ENCODE data around the gene GNB1L. TPM values are rescaled to one million over a fixed set of nuclear protein-coding genes. Genes with fewer than 3 reads are reported as not detected.

GNB1L gene
- total RNA-seq, 1 experiment from 2014 or later = 17.9 TPM

DNA sequence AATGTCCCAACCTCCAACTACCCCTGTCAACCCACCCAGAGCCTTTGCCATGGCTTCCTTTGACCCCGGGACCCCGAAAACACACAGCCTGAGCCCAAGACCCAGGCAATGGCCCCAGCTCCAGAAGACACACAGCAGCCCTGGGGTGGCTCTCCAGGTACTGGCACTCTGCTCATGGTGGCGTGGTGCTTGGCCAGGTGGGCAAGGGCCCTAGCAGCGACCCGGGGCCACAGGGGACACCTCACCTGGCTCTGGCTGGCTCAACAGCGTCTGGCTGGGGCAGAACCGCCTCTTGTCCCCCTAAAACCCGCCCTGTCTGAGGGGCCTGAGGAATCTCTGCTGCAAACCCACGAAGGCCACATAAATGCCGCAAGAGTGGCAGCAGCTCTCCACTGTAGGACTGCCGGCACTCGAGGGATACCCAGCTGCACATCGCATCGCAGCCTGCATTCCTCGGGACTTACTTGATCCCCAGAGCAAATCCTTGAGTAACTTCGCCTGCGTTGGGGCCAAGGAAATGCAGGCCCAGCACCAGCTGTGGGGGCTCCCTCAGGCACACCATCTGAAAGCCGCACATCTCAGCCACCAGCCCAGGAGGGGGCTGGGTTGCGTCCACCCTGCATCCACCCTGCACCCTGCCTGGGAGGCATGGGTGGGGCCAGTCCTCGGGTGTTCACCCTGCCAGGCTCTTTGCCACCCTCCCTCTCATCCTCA, 23.1 kb upstream of the GNB1L start:
- DNase-seq (ENCODE audit: low spot score) = no peak
- CTCF ChIA-PET = no interaction called here
- Histone ChIP-seq H3K4me1 (ENCODE audit: insufficient read depth, low read length, poor library complexity, severe bottlenecking) (peaks cover 39% of the 10 kb centered on the region), H3K36me3 (ENCODE audit: insufficient read depth, low read length, poor library complexity, severe bottlenecking) (peaks cover 3% of the 10 kb centered on the region), H3K27me3 (replicated peaks; ENCODE audit: insufficient read depth, low read depth, low read length, poor library complexity) (no peaks in the 10 kb centered on the region), H3K9me3 (ENCODE audit: low read depth, low read length, poor library complexity, severe bottlenecking) (no peaks in the 10 kb centered on the region), H3K27ac (ENCODE audit: low read depth, low read length, poor library complexity, severe bottlenecking) (no peak overlapping the region), H3K4me3 (ENCODE audit: low read depth, low read length, poor library complexity, severe bottlenecking) (no peak overlapping the region)
- no TSS peak for BruUV-seq (replicated peaks)
- POLR2A ChIA-PET (ENCODE audit: low non-redundant PET) = no interaction called here
- intact Hi-C loops (cut with micrococcal nuclease; ENCODE audit: unreplicated experiment) = no loop called here
- TF ChIP-seq EZH2 (IDR thresholded peaks at IDR 0.05; ENCODE audit: borderline replicate concordance, low read depth, low read length, poor library complexity, severe bottlenecking) = no peak
- TF ChIP-seq, protein P1, sequence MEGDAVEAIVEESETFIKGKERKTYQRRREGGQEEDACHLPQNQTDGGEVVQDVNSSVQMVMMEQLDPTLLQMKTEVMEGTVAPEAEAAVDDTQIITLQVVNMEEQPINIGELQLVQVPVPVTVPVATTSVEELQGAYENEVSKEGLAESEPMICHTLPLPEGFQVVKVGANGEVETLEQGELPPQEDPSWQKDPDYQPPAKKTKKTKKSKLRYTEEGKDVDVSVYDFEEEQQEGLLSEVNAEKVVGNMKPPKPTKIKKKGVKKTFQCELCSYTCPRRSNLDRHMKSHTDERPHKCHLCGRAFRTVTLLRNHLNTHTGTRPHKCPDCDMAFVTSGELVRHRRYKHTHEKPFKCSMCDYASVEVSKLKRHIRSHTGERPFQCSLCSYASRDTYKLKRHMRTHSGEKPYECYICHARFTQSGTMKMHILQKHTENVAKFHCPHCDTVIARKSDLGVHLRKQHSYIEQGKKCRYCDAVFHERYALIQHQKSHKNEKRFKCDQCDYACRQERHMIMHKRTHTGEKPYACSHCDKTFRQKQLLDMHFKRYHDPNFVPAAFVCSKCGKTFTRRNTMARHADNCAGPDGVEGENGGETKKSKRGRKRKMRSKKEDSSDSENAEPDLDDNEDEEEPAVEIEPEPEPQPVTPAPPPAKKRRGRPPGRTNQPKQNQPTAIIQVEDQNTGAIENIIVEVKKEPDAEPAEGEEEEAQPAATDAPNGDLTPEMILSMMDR (conservative IDR thresholded peaks at IDR 0.05; ENCODE audit: low read depth, low read length) = no peak

DNA sequence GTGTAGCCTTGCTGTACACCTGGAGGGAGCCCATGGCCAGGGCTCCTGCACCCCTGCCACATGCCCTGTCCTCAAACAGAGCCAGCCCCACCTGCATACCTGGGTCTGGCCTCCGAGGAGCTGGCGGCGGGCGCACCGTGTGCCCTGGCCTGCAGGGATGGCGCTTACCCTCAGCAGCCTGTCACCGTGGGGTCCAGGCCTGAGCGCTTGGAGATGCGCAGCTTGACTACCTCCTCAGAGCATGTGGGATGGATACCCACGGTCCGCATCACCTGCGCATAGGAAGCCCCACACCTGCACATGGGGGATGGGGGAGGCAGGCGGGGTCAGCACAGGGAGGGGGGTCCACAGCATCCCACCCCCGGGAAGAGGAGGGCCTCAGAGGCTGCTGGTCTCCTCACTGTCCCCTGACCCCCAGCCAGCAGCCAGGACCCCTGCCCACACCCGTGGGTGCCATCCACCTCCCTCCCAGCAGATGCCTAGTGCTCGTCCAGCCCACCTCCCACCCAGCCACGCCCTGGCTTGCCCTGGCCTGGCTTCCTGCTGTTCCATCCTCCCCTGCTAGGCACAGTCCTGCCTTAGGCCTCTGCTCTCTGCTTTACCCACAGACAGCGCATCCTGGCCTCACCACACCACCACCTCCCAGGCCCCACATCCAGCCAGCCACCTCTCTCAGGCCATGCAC, 22.4 kb upstream of the GNB1L start:
- DNase-seq (ENCODE audit: low spot score) = no peak
- BruUV-seq (replicated peaks) = no TSS peak
- POLR2A ChIA-PET (ENCODE audit: low non-redundant PET) = no interaction called here
- Histone ChIP-seq H3K9me3 (ENCODE audit: low read depth, low read length, poor library complexity, severe bottlenecking) (no peaks in the 10 kb centered on the region), H3K27me3 (replicated peaks; ENCODE audit: insufficient read depth, low read depth, low read length, poor library complexity) (no peaks in the 10 kb centered on the region), H3K36me3 (ENCODE audit: insufficient read depth, low read length, poor library complexity, severe bottlenecking) (peaks cover 3% of the 10 kb centered on the region), H3K27ac (ENCODE audit: low read depth, low read length, poor library complexity, severe bottlenecking) (no peak overlapping the region), H3K4me3 (ENCODE audit: low read depth, low read length, poor library complexity, severe bottlenecking) (no peak overlapping the region), H3K4me1 (ENCODE audit: insufficient read depth, low read length, poor library complexity, severe bottlenecking) (peaks cover 34% of the 10 kb centered on the region)
- TF ChIP-seq, protein P1 (conservative IDR thresholded peaks at IDR 0.05; ENCODE audit: low read depth, low read length) = no peak
- no peak for TF ChIP-seq EZH2 (IDR thresholded peaks at IDR 0.05; ENCODE audit: borderline replicate concordance, low read depth, low read length, poor library complexity, severe bottlenecking)
- CTCF ChIA-PET = no interaction called here
- intact Hi-C loops (cut with micrococcal nuclease; ENCODE audit: unreplicated experiment) = no loop called here

DNA sequence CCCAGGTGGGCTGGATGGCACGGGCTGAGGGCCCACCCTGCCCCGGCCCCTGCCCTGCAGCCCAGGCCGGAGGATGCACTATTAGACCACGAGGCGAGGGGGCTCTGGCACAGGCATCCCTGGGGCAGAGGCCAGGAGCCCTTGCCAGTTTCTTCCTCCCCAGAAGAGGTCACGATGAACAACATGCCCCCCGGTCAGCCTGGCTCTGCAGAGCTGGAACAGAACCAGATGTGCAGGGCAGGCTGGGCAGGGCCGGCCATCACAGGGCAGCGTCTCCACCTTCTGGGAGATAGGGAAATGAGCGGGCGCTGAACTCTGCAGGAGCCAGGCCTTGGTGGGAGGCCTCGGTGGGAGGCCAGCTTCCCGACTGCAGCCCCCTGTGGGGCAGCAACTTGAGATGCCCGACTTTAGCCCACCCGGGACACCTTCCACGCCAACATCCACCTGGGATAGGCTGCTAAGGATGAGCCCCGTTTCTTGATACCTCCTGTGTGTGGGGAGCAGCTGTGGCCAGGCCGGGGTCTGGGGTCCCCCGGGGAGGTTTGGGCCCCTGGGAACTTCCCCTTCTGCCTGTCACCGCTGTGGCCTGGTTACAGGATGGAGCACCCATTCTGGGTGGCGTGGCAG, 21.8 kb upstream of the GNB1L start:
- H3K36me3 ChIP-seq (ENCODE audit: insufficient read depth, low read length, poor library complexity, severe bottlenecking) = peaks cover 3% of the 10 kb centered on the region
- no peaks in the 10 kb centered on the region for H3K9me3 ChIP-seq (ENCODE audit: low read depth, low read length, poor library complexity, severe bottlenecking)
- no peak overlapping the region for H3K27ac ChIP-seq (ENCODE audit: low read depth, low read length, poor library complexity, severe bottlenecking)
- CTCF ChIA-PET = no interaction called here
- H3K4me3 ChIP-seq (ENCODE audit: low read depth, low read length, poor library complexity, severe bottlenecking) = no peak overlapping the region
- no peak for DNase-seq (ENCODE audit: low spot score)
- POLR2A ChIA-PET (ENCODE audit: low non-redundant PET) = no interaction called here
- no peak for TF ChIP-seq EZH2 (IDR thresholded peaks at IDR 0.05; ENCODE audit: borderline replicate concordance, low read depth, low read length, poor library complexity, severe bottlenecking)
- TF ChIP-seq, protein P1 (conservative IDR thresholded peaks at IDR 0.05; ENCODE audit: low read depth, low read length) = no peak
- H3K4me1 ChIP-seq (ENCODE audit: insufficient read depth, low read length, poor library complexity, severe bottlenecking) = peaks cover 28% of the 10 kb centered on the region
- no peaks in the 10 kb centered on the region for H3K27me3 ChIP-seq (replicated peaks; ENCODE audit: insufficient read depth, low read depth, low read length, poor library complexity)
- intact Hi-C loops (cut with micrococcal nuclease; ENCODE audit: unreplicated experiment) = no loop called here
- no TSS peak for BruUV-seq (replicated peaks)

Measured in A673 (cell line).